HCT116 (cell line): ENCODE results near the gene ACBD7. TPM values are rescaled to one million over a fixed set of nuclear protein-coding genes. Genes with fewer than 3 reads are reported as not detected.

Experiments used
- ATAC-seq: fragments of 200-7000 bp; cut with Tn5 transposase; 2 replicates; pipeline ENCODE4 v1.9.1; 2020; ENCODE audit warnings: mild to moderate bottlenecking, moderate library complexity
- BruUV-seq: library from RNA; stranded (reverse); fragments of 400-500 nt; replicated peaks from 2 replicates; lab custom pipeline; 2021; lab: Mats Ljungman, UMichigan
- CTCF ChIA-PET: fragments of 300-600 bp; sonication (Branson Sonifier 250); formaldehyde crosslinking; loops from one replicate; lab custom pipeline; 2021; ENCODE audit warnings: antibody characterized with exemption; lab: Charles Lee
- POLR2A ChIA-PET: fragments of 300-600, 350-600 bp; sonication (Branson Sonifier 250); formaldehyde crosslinking; loops from one replicate; lab custom pipeline; 2021; ENCODE audit warnings: antibody characterized with exemption; lab: Charles Lee
- RAD21 ChIA-PET, 2 experiments: fragments of 300-600 bp; sonication (Branson Sonifier 250); formaldehyde crosslinking; loops; one replicate each; lab custom pipeline; 2023; ENCODE audit warnings: low total read pairs in 2 of 2; ENCODE audit not compliant: uncharacterized antibody in 2 of 2, unreplicated experiment in 2 of 2, low non-redundant PET in 1 of 2; lab: Charles Lee
- DNase-seq: peaks from one replicate; pipeline ENCODE4 v3.0.0-alpha.2; 2010; ENCODE audit warnings: low read depth, low spot score
- H2AFZ ChIP-seq: fragments of 200-600 bp; shearing (Covaris generic), sonication (generic); 2 replicates; pipeline ENCODE4 v1.6.1; 2017; ENCODE audit warnings: low read depth, mixed run types, mixed read lengths, antibody characterized with exemption, low read length; ENCODE audit not compliant: poor library complexity, severe bottlenecking
- H3K27ac ChIP-seq: 2 replicates; pipeline ENCODE4 v1.5.1; 2012; ENCODE audit warnings: low read depth, low read length
- H3K27me3 ChIP-seq: fragments of 200-600 bp; sonication (generic); 2 replicates; pipeline ENCODE4 v1.6.1; 2016; ENCODE audit warnings: mixed run types, low read length, mixed read lengths; ENCODE audit not compliant: insufficient read depth
- H3K36me3 ChIP-seq, 2 experiments: fragments of 200-500 bp in 1 of 2; fragments of 200-600 bp in 1 of 2; sonication (Bioruptor generic) in 1 of 2; sonication (generic) in 1 of 2; 2 replicates each; pipeline versions ENCODE4 v1.5.1 to v1.6.1; 2014 to 2016; ENCODE audit warnings: low read length in 2 of 2, inconsistent platforms in 1 of 2, mixed read lengths in 1 of 2, mixed run types in 1 of 2; ENCODE audit not compliant: insufficient read depth in 2 of 2, control insufficient read depth in 1 of 2
- H3K4me1 ChIP-seq, 2 experiments: fragments of 200-600 bp in 1 of 2; sonication (generic) in 1 of 2; 2 replicates each; pipeline versions ENCODE4 v1.5.1 to v1.6.1; 2012 to 2017; ENCODE audit warnings: low read length in 2 of 2, inconsistent platforms in 1 of 2, mild to moderate bottlenecking in 1 of 2, mixed read lengths in 1 of 2, mixed run types in 1 of 2, moderate library complexity in 1 of 2; ENCODE audit not compliant: insufficient read depth in 2 of 2, control insufficient read depth in 1 of 2
- H3K4me2 ChIP-seq: fragments of 200-600 bp; sonication (generic); 2 replicates; pipeline ENCODE4 v1.6.1; 2017; ENCODE audit warnings: mixed run types, low read length, mixed read lengths
- H3K4me3 ChIP-seq, 2 experiments: fragments of 200-600 bp in 1 of 2; sonication (generic) in 1 of 2; replicated peaks in 1 of 2; 2 replicates each; pipeline ENCODE4 v1.5.1; 2011 to 2016; ENCODE audit warnings: low read length in 2 of 2, control low read depth in 1 of 2, low read depth in 1 of 2, mild to moderate bottlenecking in 1 of 2, mixed read lengths in 1 of 2, mixed run types in 1 of 2
- H3K79me2 ChIP-seq: fragments of 200-600 bp; sonication (generic); 2 replicates; pipeline ENCODE4 v1.6.1; 2017; ENCODE audit warnings: mild to moderate bottlenecking, mixed run types, low read length, moderate library complexity, mixed read lengths; ENCODE audit not compliant: insufficient read depth
- H3K9ac ChIP-seq: fragments of 200-600 bp; sonication (generic); 2 replicates; pipeline ENCODE4 v1.6.1; 2016; ENCODE audit warnings: low read length, mixed read lengths
- H3K9me2 ChIP-seq: fragments of 200-600 bp; sonication (generic), shearing (Covaris generic); 2 replicates; pipeline ENCODE4 v1.6.1; 2017; ENCODE audit warnings: mixed run types, mild to moderate bottlenecking, moderate library complexity; ENCODE audit not compliant: insufficient read depth
- H3K9me3 ChIP-seq, 2 experiments: fragments of 200-500 bp in 1 of 2; fragments of 200-600 bp in 1 of 2; sonication (Bioruptor generic) in 1 of 2; sonication (generic) in 1 of 2; 2 replicates each; pipeline ENCODE4 v1.6.1; 2014 to 2017; ENCODE audit warnings: low read length in 2 of 2, mixed read lengths in 2 of 2, inconsistent platforms in 1 of 2, low read depth in 1 of 2, mild to moderate bottlenecking in 1 of 2, mixed run types in 1 of 2, moderate library complexity in 1 of 2; ENCODE audit not compliant: control insufficient read depth in 1 of 2, insufficient read depth in 1 of 2
- H4K20me1 ChIP-seq: fragments of 200-600 bp; sonication (generic), shearing (Covaris generic); 2 replicates; pipeline ENCODE4 v1.6.1; 2017; ENCODE audit warnings: mixed run types, mild to moderate bottlenecking, moderate library complexity; ENCODE audit not compliant: insufficient read depth
- CBX3 ChIP-seq: IDR thresholded peaks from 2 replicates; pipeline ENCODE4 v1.6.1; 2012; ENCODE audit warnings: low read depth
- CEBPB ChIP-seq: IDR thresholded peaks from 2 replicates; pipeline ENCODE4 v1.6.1; 2012; ENCODE audit warnings: low read depth
- EGR1 ChIP-seq: IDR thresholded peaks from 2 replicates; pipeline ENCODE4 v1.6.1; 2012; ENCODE audit warnings: low read depth
- ELF1 ChIP-seq: IDR thresholded peaks from 2 replicates; pipeline ENCODE4 v1.6.1; 2012; ENCODE audit warnings: low read depth, borderline replicate concordance
- EZH2 ChIP-seq: fragments of 200-600 bp; sonication (generic); IDR thresholded peaks from 2 replicates; pipeline ENCODE4 v1.6.1; 2017; ENCODE audit warnings: antibody characterized with exemption, mixed run types
- FOSL1 ChIP-seq: IDR thresholded peaks from 2 replicates; pipeline ENCODE4 v1.6.1; 2012; ENCODE audit warnings: low read depth
- JUND ChIP-seq: IDR thresholded peaks from 2 replicates; pipeline ENCODE4 v1.6.1; 2012
- POLR2A ChIP-seq: IDR thresholded peaks from 2 replicates; pipeline ENCODE4 v1.7.0; 2011; ENCODE audit warnings: borderline replicate concordance; ENCODE audit not compliant: insufficient read depth, insufficient read length; ENCODE audit errors: extremely low read depth
- POLR2AphosphoS5 ChIP-seq: IDR thresholded peaks from 2 replicates; pipeline ENCODE4 v1.6.1; 2011; ENCODE audit warnings: mild to moderate bottlenecking, low read depth, low read length, moderate library complexity
- RAD21 ChIP-seq: IDR thresholded peaks from 2 replicates; pipeline ENCODE4 v1.6.1; 2012; ENCODE audit warnings: low read depth, mild to moderate bottlenecking
- REST ChIP-seq: IDR thresholded peaks from 2 replicates; pipeline ENCODE4 v1.6.1; 2012; ENCODE audit warnings: low read depth
- SRF ChIP-seq: IDR thresholded peaks from 2 replicates; pipeline ENCODE4 v1.6.1; 2012; ENCODE audit warnings: low read depth
- TCF7L2 ChIP-seq: IDR thresholded peaks from 2 replicates; pipeline ENCODE4 v1.7.0; 2011; ENCODE audit warnings: borderline replicate concordance, inconsistent platforms; ENCODE audit not compliant: insufficient read depth, insufficient read length; ENCODE audit errors: extremely low read depth
- YY1 ChIP-seq: IDR thresholded peaks from 2 replicates; pipeline ENCODE4 v1.6.1; 2011; ENCODE audit warnings: low read length, low read depth, moderate library complexity, mild to moderate bottlenecking; ENCODE audit not compliant: insufficient replicate concordance; ENCODE audit errors: extremely low read depth
- ZFX ChIP-seq: fragments of 450-650 bp; IDR thresholded peaks from 2 replicates; pipeline ENCODE4 v1.6.1; 2017
- ZNF274 ChIP-seq: fragments of 200-500 bp; sonication (Bioruptor generic); IDR thresholded peaks from 2 replicates; pipeline ENCODE4 v1.6.1; 2014; ENCODE audit warnings: mild to moderate bottlenecking, low read depth, low read length, inconsistent platforms
- intact Hi-C: fragments of 100-400 bp; cut with micrococcal nuclease; formaldehyde crosslinking; loops from 2 replicates; pipeline ENCODE4 v1.10.0; 2022
- total RNA-seq: library from RNA; stranded (reverse); gene quantifications from one replicate; pipeline ENCODE4 v1.2.1, GENCODE V29; 2021; ENCODE audit not compliant: unreplicated experiment
- TF ChIP-seq, protein P1 (sequence below): IDR thresholded peaks from 2 replicates; pipeline ENCODE4 v1.6.1; 2012
- TF ChIP-seq, protein P2 (sequence below): IDR thresholded peaks from 2 replicates; pipeline ENCODE4 v1.6.1; 2012

ACBD7 gene
- total RNA-seq, 1 experiment from 2014 or later, result 3.3 TPM

DNA sequence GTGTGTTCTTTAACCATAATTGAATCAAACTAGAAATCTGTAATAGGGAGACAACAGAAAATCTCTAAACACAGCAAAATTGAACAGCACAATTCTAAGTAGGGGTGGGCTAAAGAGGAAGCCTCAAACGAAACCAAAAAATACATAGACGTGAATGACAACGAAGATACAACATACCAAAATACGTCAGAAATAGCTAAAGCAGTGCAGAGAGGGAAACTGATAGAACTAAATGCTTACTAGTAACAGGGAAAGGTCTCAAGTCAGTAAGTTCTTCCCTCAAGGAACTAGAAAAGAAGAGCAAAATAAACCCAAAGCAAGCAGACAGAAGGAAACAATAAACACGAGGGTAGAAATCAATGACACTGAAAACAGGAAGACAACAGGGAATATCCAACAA, 27.6 kb upstream of the ACBD7 start:
- Histone ChIP-seq H3K79me2 (no peaks in the 10 kb centered on the region), H3K27me3 (no peaks in the 10 kb centered on the region), H3K9me3 (no peaks in the 10 kb centered on the region), H2AFZ (no peak overlapping the region), H3K4me1 (no peaks in the 10 kb centered on the region), H3K9me2 (no peaks in the 10 kb centered on the region), H3K4me3 (no peak overlapping the region), H3K9ac (no peak overlapping the region), H3K4me2 (no peak overlapping the region), H3K27ac (no peak overlapping the region), H3K36me3 (peaks cover 4 to 31% of the 10 kb centered on the region in 2 experiments; a peak in 2 of 4 replicates), H4K20me1 (no peaks in the 10 kb centered on the region)
- RAD21 ChIA-PET, result no interaction called here
- no TSS peak for BruUV-seq
- no peak for ATAC-seq
- POLR2A ChIA-PET, result no interaction called here
- no peak for TF ChIP-seq POLR2AphosphoS5
- no peak for TF ChIP-seq POLR2A
- TF ChIP-seq YY1, result no peak
- TF ChIP-seq TCF7L2, result no peak
- no peak for TF ChIP-seq FOSL1
- TF ChIP-seq ELF1, result no peak
- TF ChIP-seq JUND, result no peak
- TF ChIP-seq CEBPB, result no peak
- no peak for TF ChIP-seq ZFX
- TF ChIP-seq EGR1, result no peak
- TF ChIP-seq RAD21, result no peak
- no peak for TF ChIP-seq CBX3
- TF ChIP-seq SRF, result no peak
- DNase-seq, result no peak
- CTCF ChIA-PET, result no interaction called here
- intact Hi-C loops, result no loop called here

DNA sequence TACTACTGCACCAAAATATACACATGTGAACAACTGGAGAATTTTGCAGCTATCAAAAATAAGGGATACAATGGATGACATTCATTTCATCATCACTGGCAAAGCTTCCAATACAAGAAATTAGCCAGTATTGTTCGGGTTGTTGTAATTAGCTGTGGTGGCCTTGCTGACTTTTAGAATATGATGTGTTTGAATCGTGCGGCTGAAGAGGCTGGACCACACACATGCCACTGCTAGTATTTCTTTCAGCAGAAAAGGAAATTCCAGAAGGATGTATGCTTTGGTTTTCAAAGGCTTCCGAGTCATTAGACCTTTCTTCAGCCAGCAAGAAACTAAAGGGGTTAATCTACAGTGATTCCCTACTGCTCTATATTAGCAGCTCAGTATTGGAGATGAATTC, 25.2 kb upstream of the ACBD7 start:
- no peaks in the 10 kb centered on the region for H3K9me2 ChIP-seq
- ChIA-PET CTCF (interaction anchor here (0.6 kb wide), 1 partner anchor 98 kb away, joined by 3 read pairs; no protein-coding TSS in a partner anchor), POLR2A (no interaction called here), RAD21 (interaction anchor here in 1 of 2 experiments (1.0 kb wide), 1 partner anchor 88 kb away, joined by 3 read pairs; no protein-coding TSS in a partner anchor)
- ATAC-seq (no peak), DNase-seq (no peak)
- H3K4me3 ChIP-seq, result no peak overlapping the region
- intact Hi-C loops, result no loop called here
- H3K36me3 ChIP-seq, result peaks cover 4 to 16% of the 10 kb centered on the region in 2 experiments; a peak in 2 of 4 replicates
- no peaks in the 10 kb centered on the region for H3K79me2 ChIP-seq
- no peaks in the 10 kb centered on the region for H3K9me3 ChIP-seq
- H3K4me1 ChIP-seq, result no peaks in the 10 kb centered on the region
- H2AFZ ChIP-seq, result no peak overlapping the region
- no peak overlapping the region for H3K27ac ChIP-seq
- H3K27me3 ChIP-seq, result no peaks in the 10 kb centered on the region
- H3K4me2 ChIP-seq, result no peak overlapping the region
- no TSS peak for BruUV-seq
- no peaks in the 10 kb centered on the region for H4K20me1 ChIP-seq
- H3K9ac ChIP-seq, result no peak overlapping the region
- TF ChIP-seq, protein P1, sequence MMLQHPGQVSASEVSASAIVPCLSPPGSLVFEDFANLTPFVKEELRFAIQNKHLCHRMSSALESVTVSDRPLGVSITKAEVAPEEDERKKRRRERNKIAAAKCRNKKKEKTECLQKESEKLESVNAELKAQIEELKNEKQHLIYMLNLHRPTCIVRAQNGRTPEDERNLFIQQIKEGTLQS, result no peak
- TF ChIP-seq CEBPB, result no peak
- TF ChIP-seq EZH2, result no peak
- TF ChIP-seq ZNF274, result no peak
- TF ChIP-seq JUND, result no peak
- no peak for TF ChIP-seq REST
- no peak for TF ChIP-seq POLR2AphosphoS5
- TF ChIP-seq, protein P2, sequence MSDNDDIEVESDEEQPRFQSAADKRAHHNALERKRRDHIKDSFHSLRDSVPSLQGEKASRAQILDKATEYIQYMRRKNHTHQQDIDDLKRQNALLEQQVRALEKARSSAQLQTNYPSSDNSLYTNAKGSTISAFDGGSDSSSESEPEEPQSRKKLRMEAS, result no peak
- TF ChIP-seq POLR2A, result no peak
